ENCODE measurements around the gene UBE2G1. TPM values are rescaled to one million over a fixed set of nuclear protein-coding genes. Genes with fewer than 3 reads are reported as not detected.

UBE2G1 gene
- total and polyA plus RNA-seq, 2 of the 8 experiments (the other 6 are each of a cell fraction or from before 2014, with no cell fraction given): 73.9 to 170 TPM

DNA sequence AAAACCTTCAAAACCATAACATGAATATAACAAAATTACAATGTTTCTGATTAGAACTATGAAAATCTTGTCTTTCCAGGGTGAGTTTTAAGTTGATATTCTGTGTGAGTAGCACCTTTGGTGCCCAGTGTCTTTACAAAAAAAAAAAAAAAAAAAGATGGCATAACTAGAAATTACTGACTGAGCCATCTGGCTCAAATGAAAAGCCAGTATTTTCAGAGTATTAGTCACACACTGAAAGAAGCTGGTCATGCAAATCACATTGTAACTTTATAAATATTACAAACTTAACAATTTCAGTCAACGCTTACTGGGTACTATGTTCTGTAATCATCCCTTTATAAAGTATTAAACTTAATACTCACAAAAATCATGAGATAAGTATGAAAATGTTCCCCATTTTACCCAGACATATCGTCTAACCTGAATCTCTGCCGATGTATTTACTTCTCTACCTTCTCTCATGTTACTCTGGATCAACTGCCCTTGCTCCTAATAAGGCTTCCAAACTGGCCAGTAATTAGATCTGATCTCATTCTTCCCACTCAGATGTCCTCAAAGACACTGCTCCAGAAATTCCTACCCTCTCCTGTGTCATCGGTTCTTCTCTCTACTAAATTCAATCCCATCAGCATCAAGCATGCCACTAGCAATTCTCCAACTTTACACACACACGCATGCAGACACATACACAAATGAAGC lies 25.4 kb downstream of the UBE2G1 start (continued):
- TF ChIP-seq GTF2F1 (IDR thresholded peaks at IDR 0.05; ENCODE audit: borderline replicate concordance, low read depth, low read length) (no peak), ATF3 (IDR thresholded peaks at IDR 0.05; ENCODE audit: insufficient read depth, low read depth, low read length) (no peak), CHD2 (IDR thresholded peaks at IDR 0.05; ENCODE audit: low read length) (no peak), TAF7 (optimal IDR thresholded peaks at IDR 0.05; ENCODE audit: borderline replicate concordance, low read depth, low read length) (no peak), CREB1 (IDR thresholded peaks at IDR 0.05) (no peak), POU5F1 (IDR thresholded peaks at IDR 0.05; ENCODE audit: low read depth, low read length) (no peak)

Data from H1 (cell line).